Caki2 (cell line): Measurements from ENCODE around the gene MARS1. TPM values are rescaled to one million over a fixed set of nuclear protein-coding genes. Genes with fewer than 3 reads are reported as not detected.
A peak's percentile ranks its signal among the peaks of the same experiment; 100 is the strongest.
"Not testable (repeated sequence)": the region's sequence is repeated elsewhere in the genome, so short reads cannot be mapped to it uniquely, and the experiment has no call there.

Experiments used
- DNase-seq: peaks from one replicate; pipeline ENCODE4 v3.0.0-alpha.2; 2015; ENCODE audit warnings: low read depth
- in situ Hi-C: cut with HindIII; loops from 2 replicates; pipeline ENCODE4 v1.10.0; 2016; ENCODE audit warnings: low sequenced_read_pairs, low pct_unique_long_range_greater_than_20kb, mixed read lengths
- total RNA-seq: library from RNA; depleted of rRNA; stranded (reverse); fragments of >200 nt; shearing (Covaris generic); gene quantifications from 2 replicates; pipeline ENCODE4 v1.2.3, GENCODE V29; 2014; ENCODE audit warnings: low replicate concordance

The MARS1 gene
- total RNA-seq, 1 experiment from 2014 or later, result 285 TPM

DNA sequence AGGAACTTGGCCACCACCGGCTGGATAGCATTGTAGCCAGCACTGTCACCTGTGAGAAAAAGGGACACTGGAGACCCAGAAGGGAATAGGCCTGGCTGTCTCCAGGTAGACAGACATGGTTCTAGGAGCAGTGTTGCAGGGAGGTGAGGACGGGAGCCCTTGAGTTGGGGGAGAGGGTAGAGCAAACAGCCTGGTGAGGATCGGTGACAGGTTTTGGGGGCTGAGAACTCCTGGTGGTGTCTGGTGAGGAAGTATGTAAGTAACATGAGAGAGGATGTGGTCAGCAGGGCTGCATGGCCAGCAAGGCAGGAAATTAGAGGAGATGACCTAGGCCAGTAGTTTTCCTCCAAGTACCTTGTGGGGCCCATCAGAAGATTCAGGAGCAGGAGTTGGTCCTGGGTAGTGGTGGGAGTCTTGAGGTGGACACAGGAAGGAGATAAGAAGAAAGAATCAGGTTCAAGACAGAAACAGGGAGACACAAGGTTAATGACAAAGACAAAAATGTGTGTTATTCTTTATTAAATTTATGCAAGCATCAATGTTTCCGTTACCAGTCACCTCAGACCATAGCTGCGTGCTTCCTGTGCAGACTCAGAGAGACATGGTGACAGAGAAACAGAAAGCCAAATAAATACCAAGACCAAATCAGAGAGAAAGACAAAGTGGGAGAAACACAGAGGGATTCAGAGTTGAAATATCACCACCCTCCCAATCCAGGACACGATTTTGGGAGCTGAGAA lies 8.3 kb upstream of the MARS1 start, which contains the start of gene ARHGAP9:
Gene ARHGAP9 (minus strand): TSS at position 491 of the 740 bp plus-strand sequence. CDS start 460 bp downstream, at position 31.
- no peak for DNase-seq
- in situ Hi-C loops, result no loop called here

DNA sequence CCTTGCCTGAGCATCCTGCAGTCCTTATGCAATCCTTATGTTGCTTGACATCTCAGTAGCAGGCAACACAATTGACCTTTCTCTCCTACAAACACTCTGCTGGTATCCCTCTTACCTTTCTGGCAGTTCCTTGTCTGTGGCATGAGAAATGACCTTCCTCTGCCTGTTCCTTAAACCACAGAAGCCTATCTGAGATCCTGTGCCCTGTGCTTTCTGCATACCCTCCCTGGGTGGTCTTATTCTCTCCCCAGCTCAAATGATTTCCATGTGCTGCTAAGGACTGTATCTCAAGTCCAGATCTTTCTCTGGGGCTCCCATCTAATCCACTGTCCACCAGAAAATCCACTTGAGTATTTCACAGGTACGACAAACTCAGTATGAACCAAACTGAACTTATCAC lies 6.2 kb upstream of the MARS1 start:
- in situ Hi-C loops, result no loop called here
- no peak for DNase-seq

DNA sequence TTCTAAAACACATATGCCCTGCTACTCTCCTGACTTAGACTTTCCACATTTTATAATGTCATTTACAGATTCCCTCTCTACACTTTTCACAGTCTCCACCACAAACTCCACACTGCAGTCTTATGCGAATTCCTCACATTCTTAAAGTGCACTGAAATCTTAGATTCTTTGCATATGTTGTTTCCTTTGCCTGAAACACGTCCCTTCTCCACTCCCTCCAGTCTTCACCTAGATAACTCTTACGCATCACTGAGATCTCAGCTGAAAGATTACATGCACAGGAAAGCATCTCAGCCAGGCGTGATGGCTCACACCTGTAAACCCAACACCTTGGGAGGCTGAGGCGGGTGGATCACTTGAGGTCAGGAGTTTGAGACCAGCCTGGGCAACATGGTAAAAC lies 4.4 kb upstream of the MARS1 start:
- in situ Hi-C loops, result no loop called here
- peak; percentile 59 for DNase-seq

DNA sequence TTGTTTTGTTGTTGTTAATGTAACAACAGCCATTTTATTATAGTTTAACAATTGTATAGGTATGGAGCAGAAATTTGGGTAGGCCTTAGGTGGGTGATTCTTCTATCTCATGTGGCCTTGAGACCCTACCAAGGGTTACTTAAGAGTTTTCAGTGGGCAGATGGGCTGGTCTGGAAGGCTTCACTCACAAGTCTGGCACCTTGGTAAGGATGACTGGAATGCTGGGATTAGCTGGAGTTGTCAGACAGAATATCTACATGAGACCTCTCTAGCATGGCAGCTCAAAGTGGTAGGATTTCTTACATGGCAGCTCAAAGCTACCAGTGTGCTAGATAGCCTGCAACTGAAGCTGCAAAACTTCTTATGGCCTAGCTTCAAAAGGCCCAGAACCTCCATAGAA lies 2.2 kb upstream of the MARS1 start:
- DNase-seq, result no peak
- in situ Hi-C loops, result no loop called here

DNA sequence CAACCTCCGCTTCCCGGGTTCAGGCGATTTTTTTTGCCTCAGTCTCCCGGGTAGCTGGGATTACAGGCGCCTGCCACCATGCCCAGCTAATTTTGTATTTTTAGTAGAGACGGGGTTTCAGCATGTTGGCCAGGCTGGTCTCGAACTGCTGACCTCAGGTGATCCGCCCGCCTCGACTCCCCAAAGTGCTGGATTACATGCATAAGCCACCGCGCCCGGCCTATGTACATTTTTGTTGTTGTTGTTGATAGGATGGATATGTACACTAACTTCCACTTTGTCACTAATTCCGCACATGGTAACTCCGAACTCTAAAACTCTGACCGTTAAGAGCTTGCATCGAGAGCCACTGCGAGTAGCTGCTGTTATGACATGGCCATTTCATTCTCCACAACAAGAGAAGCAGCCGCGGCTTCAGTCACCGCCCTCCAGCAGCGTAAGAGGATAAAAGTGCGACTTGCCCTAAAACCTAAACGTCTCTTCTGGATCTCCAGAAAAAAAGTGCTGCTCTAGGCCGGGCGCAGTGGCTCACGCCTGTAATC lies 742 bp upstream of the MARS1 start:
- DNase-seq, result no peak
- in situ Hi-C loops, result no loop called here

DNA sequence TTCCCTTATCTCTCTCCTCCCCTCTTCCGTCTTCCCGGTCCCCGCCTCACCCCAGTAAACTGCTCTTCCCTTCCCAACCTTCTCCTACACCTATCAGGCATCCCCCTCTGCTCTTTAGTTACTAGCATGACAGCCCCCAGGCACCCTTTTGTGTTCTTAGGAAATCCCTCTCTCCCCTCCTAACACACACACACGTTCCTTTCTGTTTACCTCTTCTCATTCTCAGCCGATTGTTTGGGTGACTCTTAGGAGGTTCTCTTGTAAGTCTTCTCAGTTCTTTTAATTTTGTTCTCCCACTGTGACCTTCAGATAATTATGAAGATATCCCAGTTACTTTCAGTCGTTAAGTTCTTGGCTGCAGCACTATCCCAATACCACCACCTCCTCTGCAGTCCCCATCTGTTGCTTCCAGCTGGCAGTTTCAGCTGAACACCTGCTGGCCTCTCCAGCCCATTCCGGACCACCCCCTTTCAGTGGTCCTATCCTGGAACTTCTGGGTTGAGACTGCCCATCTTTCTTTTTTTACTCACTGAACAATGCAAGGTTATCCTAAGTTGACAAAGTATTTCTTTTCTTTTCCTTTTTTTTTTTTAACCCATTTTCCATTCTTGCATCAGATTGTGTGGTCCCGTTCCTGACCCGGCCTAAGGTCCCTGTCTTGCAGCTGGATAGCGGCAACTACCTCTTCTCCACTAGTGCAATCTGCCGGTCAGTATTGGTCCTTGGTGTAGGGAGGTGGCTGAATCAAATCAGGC lies 711 bp downstream of the MARS1 start:
- in situ Hi-C loops, result no loop called here
- DNase-seq, result no peak

DNA sequence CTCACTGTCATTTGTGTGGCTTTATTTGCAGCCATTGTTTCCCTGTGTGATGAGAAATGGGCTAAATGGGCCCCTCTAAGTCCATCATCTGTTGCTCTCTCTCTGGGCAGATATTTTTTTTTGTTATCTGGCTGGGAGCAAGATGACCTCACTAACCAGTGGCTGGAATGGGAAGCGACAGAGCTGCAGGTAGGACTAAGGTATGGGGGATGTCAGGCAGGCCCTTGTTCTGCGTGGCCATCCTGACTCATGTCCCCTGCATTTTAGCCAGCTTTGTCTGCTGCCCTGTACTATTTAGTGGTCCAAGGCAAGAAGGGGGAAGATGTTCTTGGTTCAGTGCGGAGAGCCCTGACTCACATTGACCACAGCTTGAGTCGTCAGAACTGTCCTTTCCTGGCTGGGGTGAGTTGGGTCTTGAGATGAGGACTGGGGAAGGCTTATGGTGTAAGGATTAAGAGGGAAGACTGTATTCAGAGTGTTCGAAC lies 1.3 kb downstream of the MARS1 start:
- no peak for DNase-seq
- in situ Hi-C loops, result no loop called here

DNA sequence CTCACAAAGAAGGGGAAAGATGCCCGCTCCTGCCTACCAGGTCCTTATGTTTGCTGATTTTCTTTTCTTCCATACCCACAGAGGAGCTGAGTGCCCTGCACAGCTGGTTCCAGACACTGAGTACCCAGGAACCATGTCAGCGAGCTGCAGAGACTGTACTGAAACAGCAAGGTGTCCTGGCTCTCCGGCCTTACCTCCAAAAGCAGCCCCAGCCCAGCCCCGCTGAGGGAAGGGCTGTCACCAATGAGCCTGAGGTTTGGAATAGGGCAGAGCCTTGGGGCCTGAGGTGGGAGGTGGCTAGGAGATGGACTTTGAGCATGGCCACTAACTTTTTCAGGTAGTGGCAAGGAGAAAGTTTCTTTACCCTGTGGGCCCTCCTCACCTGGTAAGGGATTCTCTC lies 2.3 kb downstream of the MARS1 start:
- DNase-seq, result no peak
- in situ Hi-C loops, result no loop called here

DNA sequence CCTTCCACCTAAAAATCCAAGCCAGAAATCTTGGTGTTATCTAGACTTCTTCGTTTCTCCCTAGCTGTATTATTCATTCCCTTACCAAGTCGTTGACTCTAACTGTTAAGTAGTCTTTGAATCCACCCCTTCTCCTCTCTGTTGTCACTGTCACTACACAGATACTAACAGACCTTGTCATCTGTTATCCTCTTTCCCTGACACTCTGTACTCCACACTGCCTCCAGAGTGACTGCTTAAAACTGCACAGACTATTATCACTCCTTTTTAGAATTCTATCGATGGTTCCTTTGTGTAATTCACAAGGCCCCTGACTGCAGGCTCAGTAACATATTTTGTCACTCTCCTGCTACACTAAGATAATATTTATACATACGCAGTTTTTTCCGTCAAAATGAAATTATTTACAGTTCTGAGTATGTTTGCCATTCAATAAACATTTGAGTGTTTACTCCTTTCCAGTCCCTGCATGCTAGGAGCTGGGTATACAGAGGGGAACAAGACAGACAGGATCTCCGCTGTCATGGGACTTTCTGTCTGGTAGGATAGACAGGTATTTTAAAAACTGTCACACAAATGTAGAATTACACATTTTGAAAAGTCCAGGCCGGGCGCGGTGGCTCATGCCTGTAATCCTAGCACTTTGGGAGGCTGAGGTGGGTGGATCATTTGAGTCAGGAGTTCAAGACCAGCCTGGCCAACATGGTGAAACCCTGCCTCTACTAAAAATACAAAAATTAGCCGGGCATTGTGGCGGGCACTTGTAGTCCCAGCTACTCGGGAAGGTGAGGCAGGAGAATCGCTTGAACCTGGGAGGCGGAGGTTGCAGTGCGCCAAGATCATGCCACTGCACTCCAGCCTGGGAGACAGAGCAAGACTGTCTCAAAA lies 3.8 kb downstream of the MARS1 start:
- peak; percentile 36 for DNase-seq
- in situ Hi-C loops, result no loop called here

DNA sequence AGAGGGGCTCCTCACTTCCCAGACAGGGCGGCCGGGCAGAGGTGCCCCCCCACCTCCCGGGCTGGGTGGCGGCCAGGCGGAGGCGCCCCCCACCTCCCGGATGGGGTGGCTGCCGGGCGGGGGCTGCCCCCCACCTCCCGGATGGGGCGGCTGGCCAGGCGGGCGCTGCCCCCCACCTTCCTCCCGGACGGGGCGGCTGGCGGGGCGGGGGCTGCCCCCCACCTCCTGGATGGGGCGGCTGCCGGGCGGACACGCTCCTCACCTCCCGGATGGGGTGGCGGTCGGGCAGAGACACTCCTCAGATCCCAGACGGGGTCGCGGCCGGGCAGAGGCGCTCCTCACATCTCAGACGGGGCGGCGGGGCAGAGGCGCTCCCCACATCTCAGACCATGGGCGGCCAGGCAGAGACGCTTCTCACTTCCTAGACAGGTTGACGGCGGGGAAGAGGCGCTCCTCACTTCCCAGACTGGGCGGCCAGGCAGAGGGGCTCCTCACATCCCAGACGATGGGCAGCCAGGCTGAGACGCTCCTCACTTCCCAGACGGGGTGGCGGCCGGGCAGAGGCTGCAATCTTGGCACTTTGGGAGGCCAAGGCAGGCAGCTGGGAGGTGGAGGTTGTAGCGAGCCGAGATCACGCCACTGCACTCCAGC lies 7.3 kb downstream of the MARS1 start:
- in situ Hi-C loops, DNase-seq: not testable (repeated sequence)

DNA sequence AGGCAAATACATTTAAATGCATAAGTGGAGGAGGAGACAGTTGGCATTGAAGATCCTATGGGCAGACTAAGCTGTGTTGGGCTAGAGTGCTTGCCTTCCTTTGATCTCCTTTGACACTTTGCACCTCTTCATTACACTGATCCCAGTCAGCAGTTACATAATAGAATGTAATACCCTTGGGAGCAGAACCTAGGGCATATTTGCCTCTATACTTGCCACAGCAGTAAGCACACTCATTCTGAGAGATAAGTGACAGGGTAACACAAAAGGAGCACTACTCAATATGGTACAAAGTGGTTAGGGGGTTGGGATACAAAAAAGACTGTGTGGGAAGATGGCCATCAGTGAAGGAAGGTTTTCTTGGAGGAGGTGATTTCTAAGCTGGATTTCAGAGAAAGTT lies 9.0 kb downstream of the MARS1 start:
- DNase-seq, result no peak
- in situ Hi-C loops, result no loop called here

DNA sequence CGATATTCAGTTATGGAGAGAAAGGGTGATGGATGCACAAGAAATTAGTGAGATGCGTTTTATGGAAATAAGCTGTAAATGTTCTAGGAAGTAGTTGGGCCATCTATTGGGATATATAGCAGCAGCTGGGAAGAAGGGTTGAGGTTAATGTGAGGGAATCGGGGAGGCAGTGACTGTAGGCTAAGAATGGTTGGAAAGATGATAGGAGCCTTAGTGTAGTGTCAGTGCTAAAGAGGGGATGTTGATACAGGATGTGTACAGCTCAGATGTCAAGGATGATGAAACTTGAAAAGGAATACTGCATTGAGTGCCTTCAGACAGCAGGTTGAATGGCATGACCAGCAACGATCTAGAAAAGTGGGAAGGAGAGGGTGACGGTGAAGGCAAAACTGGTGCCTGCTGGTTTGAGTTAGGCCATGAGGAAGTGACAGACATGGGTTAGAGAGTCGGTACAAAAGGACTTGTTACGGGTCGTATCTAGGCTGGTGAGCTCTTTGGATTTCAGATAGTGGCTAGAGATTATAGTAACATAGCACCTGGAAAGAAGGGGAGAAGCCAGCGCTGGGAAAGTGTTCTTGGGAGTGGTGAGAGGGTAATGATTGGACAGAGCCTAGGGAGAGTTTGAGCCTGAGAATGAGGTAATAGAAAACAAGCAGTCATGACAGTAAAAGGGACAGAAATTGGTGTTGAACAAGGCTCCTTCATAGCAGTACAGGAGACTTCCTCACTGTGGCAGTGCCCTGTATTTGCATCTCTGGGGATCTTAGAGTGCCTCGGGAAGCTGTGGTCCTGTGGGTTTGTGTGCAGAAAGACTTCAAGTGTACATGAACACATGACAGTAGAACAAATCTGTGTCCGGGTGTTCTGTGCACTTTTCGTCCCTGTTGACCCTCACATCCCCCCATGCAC lies 9.6 kb downstream of the MARS1 start:
- in situ Hi-C loops, result no loop called here
- no peak for DNase-seq

DNA sequence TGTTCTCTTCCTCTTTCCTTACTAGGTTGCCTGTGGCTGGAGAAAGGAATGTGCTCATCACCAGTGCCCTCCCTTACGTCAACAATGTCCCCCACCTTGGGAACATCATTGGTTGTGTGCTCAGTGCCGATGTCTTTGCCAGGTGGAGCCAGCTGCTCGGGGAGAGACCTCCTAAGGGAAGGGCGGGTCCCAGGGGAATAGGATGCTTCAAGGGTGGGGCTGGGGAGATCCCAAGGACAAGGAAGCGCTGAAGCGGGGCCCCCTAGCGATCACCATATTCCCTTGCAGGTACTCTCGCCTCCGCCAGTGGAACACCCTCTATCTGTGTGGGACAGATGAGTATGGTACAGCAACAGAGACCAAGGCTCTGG lies 10.2 kb downstream of the MARS1 start:
- no peak for DNase-seq

DNA sequence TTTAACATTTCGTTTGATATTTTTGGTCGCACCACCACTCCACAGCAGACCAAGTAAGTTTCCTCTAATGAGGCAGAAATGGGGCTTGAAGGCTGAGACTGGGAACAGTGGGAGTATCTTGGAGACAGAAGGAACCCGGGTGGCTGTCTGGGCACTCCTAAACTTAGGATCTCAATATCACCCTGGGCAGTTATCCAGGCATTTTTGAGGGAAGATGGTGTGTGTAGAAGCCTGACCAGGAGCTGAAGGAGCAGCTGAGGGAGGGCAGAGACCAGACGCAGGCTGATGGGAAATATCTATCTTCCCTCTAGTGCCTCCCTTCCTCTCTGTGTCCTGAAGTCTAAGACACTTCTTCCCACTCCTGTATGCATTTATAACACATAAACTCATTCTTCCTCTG lies 10.7 kb downstream of the MARS1 start:
- in situ Hi-C loops, result no loop called here
- no peak for DNase-seq

More for the DNA sequence above, 10.2 kb downstream of the MARS1 start:
- in situ Hi-C loops, result no loop called here

DNA sequence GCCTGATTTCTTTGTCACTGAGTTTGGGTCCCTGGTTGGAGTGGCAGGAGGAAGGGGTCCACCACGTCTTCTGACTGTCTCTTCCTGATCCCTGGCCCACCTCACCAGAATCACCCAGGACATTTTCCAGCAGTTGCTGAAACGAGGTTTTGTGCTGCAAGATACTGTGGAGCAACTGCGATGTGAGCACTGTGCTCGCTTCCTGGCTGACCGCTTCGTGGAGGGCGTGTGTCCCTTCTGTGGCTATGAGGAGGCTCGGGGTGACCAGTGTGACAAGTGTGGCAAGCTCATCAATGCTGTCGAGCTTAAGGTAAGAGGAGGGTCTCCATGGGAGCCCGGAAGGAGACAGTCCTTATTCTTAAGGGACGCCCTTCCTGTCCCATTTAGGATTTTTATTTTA lies 12.3 kb downstream of the MARS1 start:
- in situ Hi-C loops, result no loop called here

DNA sequence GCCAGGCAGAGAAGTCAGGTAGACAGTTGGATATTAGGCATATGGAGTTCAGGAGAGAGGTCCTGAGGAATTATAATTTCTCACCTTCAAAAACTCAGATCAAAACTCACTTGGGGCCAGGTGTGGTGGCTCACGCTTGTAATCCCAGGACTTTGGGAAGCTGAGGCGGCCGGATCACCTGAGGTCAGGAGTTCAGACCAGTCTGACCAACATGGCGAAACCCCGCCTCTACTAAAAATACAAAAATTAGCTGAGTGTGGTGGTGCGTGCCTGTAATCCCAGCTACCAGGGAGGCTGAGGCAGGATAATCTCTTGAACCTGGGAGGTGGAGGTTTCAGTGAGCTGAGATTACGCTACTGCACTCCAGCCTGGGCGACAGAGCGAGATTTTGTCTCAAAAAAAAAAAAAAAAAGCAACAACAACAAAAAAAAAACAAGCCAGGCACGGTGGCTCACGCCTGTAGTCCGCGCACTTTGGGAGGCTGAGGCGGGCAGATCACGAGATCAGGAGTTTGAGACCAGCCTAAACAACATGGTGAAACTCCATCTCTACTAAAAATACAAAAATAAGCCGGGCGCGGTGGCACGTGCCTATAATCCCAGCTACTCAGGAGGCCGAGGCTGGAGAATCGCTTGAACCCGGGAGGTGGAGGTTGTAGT lies 14.6 kb downstream of the MARS1 start:
- in situ Hi-C loops, DNase-seq: not testable (repeated sequence)

More for the DNA sequence above, 12.3 kb downstream of the MARS1 start:
- no peak for DNase-seq
